Mesothelial cell of epicardium (in vitro differentiated cells): ENCODE results near the gene STRIT1. TPM values are rescaled to one million over a fixed set of nuclear protein-coding genes. Genes with fewer than 3 reads are reported as not detected.
A peak's percentile ranks its signal among the peaks of the same experiment; 100 is the strongest.

Source experiments
- DNase-seq, 2 experiments: peaks; one replicate each; pipeline ENCODE4 v3.0.0; 2021; ENCODE audit warnings: low spot score in 2 of 2; ENCODE audit not compliant: unreplicated experiment in 2 of 2
- H3K27ac Mint-ChIP-seq: 2 replicates; pipeline ENCODE4 v1.8.0; 2021; ENCODE audit warnings: mixed read lengths
- H3K27me3 Mint-ChIP-seq: 2 replicates; pipeline ENCODE4 v1.8.0; 2021; ENCODE audit warnings: low read depth, mixed read lengths
- H3K36me3 Mint-ChIP-seq: 2 replicates; pipeline ENCODE4 v1.8.0; 2021; ENCODE audit warnings: mixed read lengths
- H3K4me1 Mint-ChIP-seq: 2 replicates; pipeline ENCODE4 v1.8.0; 2021; ENCODE audit warnings: mixed read lengths
- H3K4me3 Mint-ChIP-seq: 2 replicates; pipeline ENCODE4 v1.8.0; 2021; ENCODE audit warnings: mild to moderate bottlenecking, moderate library complexity, mixed read lengths
- H3K9me3 Mint-ChIP-seq: 2 replicates; pipeline ENCODE4 v1.8.0; 2021; ENCODE audit warnings: mixed read lengths
- CTCF ChIP-seq: fragments of 200-600 bp; sonication (generic); IDR thresholded peaks from one replicate; pipeline ENCODE4 v1.5.0; 2021; ENCODE audit warnings: antibody characterized with exemption; ENCODE audit not compliant: unreplicated experiment
- total RNA-seq: library from RNA; stranded (reverse); gene quantifications from 3 replicates; pipeline ENCODE4 v1.2.1, GENCODE V29; 2021

STRIT1 gene
- total RNA-seq, 1 donor from 2014 or later = not detected

- H3K27ac Mint-ChIP-seq = peak overlapping the region; percentile 88
- DNase-seq = no peak
- peaks cover 18% of the 10 kb centered on the region for H3K9me3 Mint-ChIP-seq
- no peak for TF ChIP-seq CTCF
- no peaks in the 10 kb centered on the region for H3K27me3 Mint-ChIP-seq
- H3K4me1 Mint-ChIP-seq = peaks cover 11% of the 10 kb centered on the region
- H3K4me3 Mint-ChIP-seq = no peak overlapping the region
- H3K36me3 Mint-ChIP-seq = no peaks in the 10 kb centered on the region
Observed at GRCh38 chr3:155241579-155241978, 51.9 kb downstream of the STRIT1 start.

Other genes starting within 250 kb of the STRIT1 start
- 29.3 to 33.3 TPM (median 31.7 TPM) in 3 replicates for gene MME, start 213.4 kb downstream of the STRIT1 start, total RNA-seq